ENCODE results near the gene TBR1.

TBR1 gene

DNA sequence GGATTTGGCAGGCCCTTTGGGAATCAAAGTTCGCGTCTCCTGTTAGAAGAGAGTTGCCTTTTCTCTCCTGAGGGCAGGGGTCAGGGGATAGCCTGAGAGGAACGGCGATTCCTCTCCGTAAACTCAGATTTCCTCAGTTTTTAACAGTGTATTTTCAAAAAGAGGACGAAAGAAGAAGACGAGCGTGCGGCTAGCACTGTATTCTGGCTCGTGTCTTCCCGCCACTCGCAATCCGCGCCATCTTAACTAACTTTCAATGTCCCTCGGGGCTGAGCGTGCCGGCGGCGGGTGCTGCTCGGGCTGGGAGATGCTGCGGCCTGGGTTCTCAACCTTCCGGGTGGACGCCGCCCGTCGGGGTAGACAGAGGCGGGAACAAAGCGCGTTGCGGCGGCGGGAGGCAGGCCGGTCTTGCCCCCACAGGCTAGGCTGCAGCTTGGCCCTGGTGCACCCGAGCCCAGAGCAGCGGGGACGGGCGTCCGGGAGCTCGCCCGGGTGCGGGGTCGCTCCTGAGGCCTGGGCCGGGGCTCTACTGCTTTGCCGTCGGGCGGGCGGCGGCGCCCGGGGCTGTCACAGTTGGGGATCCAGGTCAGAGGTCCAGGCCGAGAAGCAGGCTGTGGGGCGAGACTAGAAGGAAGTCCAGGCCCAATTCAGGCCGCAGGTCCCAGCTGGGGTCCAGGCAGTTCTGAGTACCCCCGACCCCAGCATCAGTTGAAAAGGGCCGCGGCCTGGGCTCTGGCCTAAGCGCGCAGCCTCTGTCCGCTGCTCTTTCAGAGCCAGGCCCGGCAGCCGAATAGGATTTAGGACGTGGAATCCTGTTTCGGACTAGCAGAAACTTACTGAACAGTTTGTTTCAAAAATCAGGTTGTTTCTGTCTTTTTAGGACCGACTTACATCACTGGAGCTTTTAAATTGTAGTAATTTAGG lies 11.8 kb downstream of the TBR1 start:
- no peak for DNase-seq (ENCODE audit: low read depth, low spot score)

DNA sequence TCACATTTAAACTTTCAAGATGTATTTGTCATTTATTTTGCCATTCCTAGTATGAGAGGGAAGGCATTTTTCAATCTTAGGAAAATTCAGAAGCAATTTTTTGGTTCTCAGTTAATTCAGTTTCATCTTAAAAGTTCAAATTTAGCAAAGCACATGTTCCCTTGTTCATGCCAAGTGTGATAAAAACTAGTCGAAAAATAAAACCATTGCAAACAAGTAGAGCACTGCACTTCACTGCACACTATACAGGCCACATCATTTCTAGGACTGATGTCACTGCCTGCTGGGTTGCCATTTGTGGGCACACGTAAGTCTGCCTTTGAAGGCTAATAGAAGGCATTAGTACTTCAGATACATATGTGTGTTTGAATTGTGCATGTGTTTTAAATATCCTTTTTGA lies 14.3 kb downstream of the TBR1 start:
- no peak for DNase-seq (ENCODE audit: low read depth, low spot score)

DNA sequence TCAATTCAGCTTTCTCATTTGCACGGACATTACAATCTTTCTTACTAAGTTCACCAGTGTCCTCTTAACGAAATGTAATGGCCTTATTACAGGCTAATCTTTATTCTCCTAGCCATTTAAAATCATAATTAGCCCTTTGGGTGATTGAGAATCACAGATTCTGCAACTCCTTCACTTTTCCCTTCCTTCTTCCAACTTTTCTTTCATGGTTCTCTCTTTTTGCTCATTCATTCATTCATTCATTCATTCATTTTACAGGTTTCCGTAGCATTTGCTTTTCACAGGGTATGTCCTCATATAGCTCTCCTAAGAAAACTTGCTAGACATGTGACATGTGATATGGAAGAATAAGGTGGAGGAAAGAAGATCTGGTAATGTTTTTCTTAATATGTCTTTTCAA lies 16.0 kb downstream of the TBR1 start:
- DNase-seq (ENCODE audit: low read depth, low spot score), result no peak

DNA sequence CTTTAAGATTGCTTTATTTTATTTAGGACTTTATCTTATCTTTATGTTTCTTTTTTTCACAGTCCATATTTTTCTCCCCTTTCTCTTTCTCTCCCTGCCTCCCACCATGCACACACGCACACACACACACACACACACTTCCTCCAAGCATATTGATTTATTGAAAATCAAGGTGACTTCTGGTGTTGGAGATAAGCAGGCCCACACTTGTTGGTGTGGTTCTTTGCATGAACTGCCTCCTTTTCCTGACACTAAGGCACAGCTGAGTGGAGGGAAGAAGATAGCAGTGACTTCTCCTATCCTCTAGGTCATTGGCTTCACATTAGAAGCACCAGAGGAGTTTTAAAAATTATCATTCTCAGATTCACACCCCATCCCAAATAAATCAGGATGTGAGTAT lies 18.0 kb downstream of the TBR1 start:
- DNase-seq (ENCODE audit: low read depth, low spot score), result no peak

DNA sequence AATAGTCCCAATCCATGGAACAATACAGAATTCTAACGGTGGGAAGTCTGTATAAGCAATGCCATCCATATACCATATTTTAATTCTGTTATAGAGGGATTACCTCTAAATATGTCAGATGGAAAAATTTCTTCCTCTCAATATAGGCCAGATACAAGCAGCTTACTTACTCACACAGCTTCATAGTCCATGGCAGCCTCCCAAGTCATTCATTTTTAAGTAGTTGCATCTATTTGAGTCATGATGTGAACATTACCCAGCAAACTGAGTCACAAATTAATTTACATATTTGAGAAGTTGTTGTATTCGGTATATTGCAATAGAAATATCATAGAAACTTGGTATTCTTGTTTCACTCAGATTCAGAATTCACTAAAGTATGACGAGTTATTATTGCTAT lies 20.3 kb downstream of the TBR1 start:
- no peak for DNase-seq (ENCODE audit: low read depth, low spot score)

DNA sequence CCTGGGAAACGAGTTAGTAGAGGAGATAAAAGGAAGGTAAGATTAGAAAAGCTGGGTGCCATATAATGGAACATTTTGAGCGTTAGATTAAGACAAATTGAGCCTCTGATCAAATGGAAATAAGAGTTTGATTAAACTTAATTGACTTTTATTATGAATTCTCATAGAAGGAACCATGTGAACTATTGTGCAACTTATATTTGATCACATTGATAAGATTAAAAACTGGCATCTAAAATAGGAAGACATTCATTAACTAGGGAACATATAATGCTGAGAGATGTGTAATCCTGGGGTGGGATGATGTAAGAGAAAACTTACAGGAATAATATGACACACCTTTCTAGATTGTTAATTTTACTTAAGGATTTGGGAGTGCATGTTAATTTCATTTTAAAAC lies 22.5 kb downstream of the TBR1 start:
- DNase-seq (ENCODE audit: low read depth, low spot score), result no peak

DNA sequence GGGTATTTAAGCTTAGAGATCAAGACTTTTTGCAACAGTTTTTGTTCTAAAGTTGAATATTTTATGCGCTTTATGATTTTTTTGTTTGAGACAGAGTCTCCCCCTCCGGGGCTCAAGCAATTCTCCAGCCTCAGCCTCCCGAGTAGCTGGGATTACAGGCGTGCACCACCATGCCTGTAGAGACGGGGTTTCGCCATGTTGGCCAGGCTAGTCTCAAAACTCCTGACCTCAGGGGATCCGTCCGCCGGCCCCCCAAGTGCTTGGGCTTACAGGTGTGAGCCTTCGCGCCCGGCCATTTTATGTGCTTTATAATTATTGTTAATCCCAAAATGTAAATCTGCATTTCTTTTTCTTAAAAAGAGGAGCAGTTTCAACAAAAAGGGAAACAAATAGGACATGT lies 29.0 kb downstream of the TBR1 start:
- no peak for DNase-seq (ENCODE audit: low read depth, low spot score)

DNA sequence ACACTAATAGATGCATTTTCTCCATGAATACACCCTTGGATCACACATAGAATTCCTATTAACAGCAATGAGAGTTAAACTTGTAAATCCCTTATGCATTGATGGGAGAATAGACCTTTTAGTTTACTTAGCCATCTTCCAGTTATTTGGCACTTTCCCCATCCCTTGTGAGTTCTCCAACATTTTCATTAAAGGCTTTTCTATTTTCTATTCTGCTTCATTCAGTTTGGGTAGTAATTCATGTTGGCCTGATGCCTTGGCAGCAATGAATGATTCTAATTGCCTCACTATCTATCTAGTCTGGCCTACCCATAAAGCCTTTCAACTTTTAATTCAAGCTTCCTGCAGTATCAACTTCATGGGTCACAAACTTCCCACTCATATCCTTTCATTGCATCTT lies 32.3 kb downstream of the TBR1 start:
- no peak for DNase-seq (ENCODE audit: low read depth, low spot score)

DNA sequence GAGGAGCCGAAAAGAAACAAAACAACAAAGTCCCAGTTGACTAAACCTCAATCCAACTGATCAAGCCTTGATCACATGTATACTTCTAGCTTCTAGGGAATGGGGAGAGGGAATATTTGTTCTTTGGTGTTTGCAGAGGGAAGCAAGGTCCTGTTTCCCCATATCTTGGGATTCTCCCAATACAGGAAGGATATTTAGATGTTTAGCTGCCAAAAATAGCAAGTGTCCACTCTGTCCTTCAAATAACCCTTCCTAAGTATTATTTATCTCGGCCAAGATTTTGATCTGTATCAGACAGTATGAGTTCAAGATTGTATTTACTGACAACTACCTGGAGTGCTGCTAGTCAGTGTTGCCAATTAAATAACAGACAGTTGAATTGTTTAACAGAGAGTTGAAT lies 55.5 kb downstream of the TBR1 start:
- no peak for DNase-seq (ENCODE audit: low read depth, low spot score)

DNA sequence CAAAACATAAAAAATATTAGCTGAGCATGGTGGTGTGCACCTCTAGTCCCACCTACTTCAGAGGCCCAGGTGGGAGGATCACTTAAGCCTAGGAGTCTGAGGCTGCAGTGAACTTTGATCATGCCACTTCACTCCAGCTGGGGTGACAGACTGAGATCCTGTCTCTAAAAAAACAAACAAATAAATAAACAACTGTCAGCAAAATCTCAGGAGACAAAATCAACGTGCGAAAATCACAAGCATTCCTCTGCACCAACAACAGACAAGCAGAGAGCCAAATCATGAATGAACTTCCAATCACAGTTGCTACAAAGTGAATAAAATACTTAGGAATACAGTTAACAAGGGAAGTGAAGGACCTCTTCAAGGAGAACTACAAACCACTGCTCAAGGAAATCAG lies 58.8 kb downstream of the TBR1 start:
- DNase-seq (ENCODE audit: low read depth, low spot score), result no peak
